CD4-positive, alpha-beta T cell (primary cell): ENCODE results near the gene SDK1. TPM values are rescaled to one million over a fixed set of nuclear protein-coding genes. Genes with fewer than 3 reads are reported as not detected.

ENCODE experiments used
- ATAC-seq: fragments of 200-7000 bp; cut with Tn5 transposase; one replicate; pipeline ENCODE4 v1.10.0; 2022; ENCODE audit warnings: mild to moderate bottlenecking; ENCODE audit not compliant: poor library complexity
- CTCF ChIA-PET: fragments of 350-600 bp; sonication (Branson Sonifier 250); formaldehyde crosslinking; loops from one replicate; lab custom pipeline; 2021; ENCODE audit warnings: antibody characterized with exemption, inconsistent platforms; lab: Charles Lee
- POLR2A ChIA-PET: fragments of 350-600 bp; sonication (Branson Sonifier 250); formaldehyde crosslinking; loops from one replicate; lab custom pipeline; 2021; ENCODE audit warnings: antibody characterized with exemption, inconsistent platforms; lab: Charles Lee
- DNase-seq, 14 experiments: peaks; one replicate each; pipeline ENCODE4 v3.0.0-alpha.2; 2013 to 2020; ENCODE audit warnings: mixed read lengths in 2 of 14
- H3K27ac ChIP-seq, 2 donors: one replicate each; pipeline versions ENCODE4 v1.5.1 to v1.7.0; 2013; ENCODE audit warnings: low read length in 2 of 2, low read depth in 1 of 2, mild to moderate bottlenecking in 1 of 2
- H3K27me3 ChIP-seq, 2 experiments: 1 replicate in 1 of 2; 2 replicates in 1 of 2; pipeline versions ENCODE4 v1.6.1 to v1.7.0; 2013; ENCODE audit warnings: low read length in 2 of 2, control low read depth in 1 of 2, mild to moderate bottlenecking in 1 of 2, moderate library complexity in 1 of 2; ENCODE audit not compliant: insufficient read depth in 2 of 2, control insufficient read depth in 1 of 2
- H3K36me3 ChIP-seq: one replicate; pipeline ENCODE4 v1.6.1; 2013; ENCODE audit warnings: low read length, control low read depth; ENCODE audit not compliant: insufficient read depth
- H3K4me1 ChIP-seq: one replicate; pipeline ENCODE4 v1.6.1; 2013; ENCODE audit warnings: low read length, control low read depth; ENCODE audit not compliant: insufficient read depth
- H3K4me3 ChIP-seq: one replicate; pipeline ENCODE4 v1.5.1; 2013; ENCODE audit warnings: mild to moderate bottlenecking, low read length, moderate library complexity
- H3K9me3 ChIP-seq, 2 experiments: 1 replicate in 1 of 2; 2 replicates in 1 of 2; pipeline versions ENCODE4 v1.6.1 to v1.7.0; 2013; ENCODE audit warnings: low read length in 2 of 2, mild to moderate bottlenecking in 2 of 2, control low read depth in 1 of 2, moderate library complexity in 1 of 2; ENCODE audit not compliant: control insufficient read depth in 1 of 2, insufficient read depth in 1 of 2
- H3K27ac Mint-ChIP-seq: one replicate; pipeline ENCODE4 v1.8.0; 2020; ENCODE audit warnings: mixed read lengths
- H3K27me3 Mint-ChIP-seq: one replicate; pipeline ENCODE4 v1.8.0; 2021; ENCODE audit warnings: mixed read lengths
- H3K36me3 Mint-ChIP-seq: one replicate; pipeline ENCODE4 v1.8.0; 2021; ENCODE audit warnings: low read depth, mixed read lengths
- H3K4me1 Mint-ChIP-seq: one replicate; pipeline ENCODE4 v1.8.0; 2021; ENCODE audit warnings: low read depth, mixed read lengths
- H3K4me3 Mint-ChIP-seq: one replicate; pipeline ENCODE4 v1.8.0; 2020; ENCODE audit warnings: mild to moderate bottlenecking, mixed read lengths
- H3K9me3 Mint-ChIP-seq: one replicate; pipeline ENCODE4 v1.8.0; 2020; ENCODE audit warnings: mixed read lengths
- CTCF ChIP-seq: fragments of 200-600 bp; IDR thresholded peaks from one replicate; pipeline ENCODE4 v1.8.0; 2022; ENCODE audit warnings: antibody characterized with exemption, mild to moderate bottlenecking
- intact Hi-C, 2 experiments: fragments of 100-400 bp; cut with DNase I in 1 of 2; cut with micrococcal nuclease in 1 of 2; formaldehyde crosslinking; loops; one replicate each; pipeline versions ENCODE4 v1.15.1 to v1.9.0; 2023 to 2025; cut with DNase I, micrococcal nuclease
- total RNA-seq, 174 experiments: library from RNA in 2 of 174; stranded (reverse) in 2 of 174; gene quantifications; one replicate each; pipeline ENCODE4 v1.2.3 and lab custom pipeline; 2021 to 2026

Gene SDK1
- total RNA-seq, 2 experiments from 2014 or later = 1.1 to 1.3 TPM

- Mint-ChIP-seq H3K9me3 (no peaks in the 10 kb centered on the region), H3K27ac (no peak overlapping the region), H3K27me3 (peaks cover 7% of the 10 kb centered on the region), H3K4me1 (no peaks in the 10 kb centered on the region), H3K4me3 (no peak overlapping the region), H3K36me3 (no peaks in the 10 kb centered on the region)
- CTCF ChIA-PET = no interaction called here
- Histone ChIP-seq H3K4me1 (no peaks in the 10 kb centered on the region), H3K27me3 (peaks cover 0 to 4% of the 10 kb centered on the region in 2 experiments), H3K36me3 (no peaks in the 10 kb centered on the region), H3K4me3 (no peak overlapping the region), H3K27ac (no peak overlapping the region), H3K9me3 (no peaks in the 10 kb centered on the region)
- DNase-seq = no peak
- POLR2A ChIA-PET = no interaction called here
- no peak for TF ChIP-seq CTCF
- intact Hi-C loops = no loop called here
- no peak for ATAC-seq
Measured at GRCh38 chr7:3312583-3312982, 11.5 kb downstream of the SDK1 start.

GRCh38 chr7:3318874-3319273 lies 17.8 kb downstream of the SDK1 start:
- Histone ChIP-seq H3K27ac (no peak overlapping the region), H3K4me3 (no peak overlapping the region), H3K36me3 (no peaks in the 10 kb centered on the region), H3K4me1 (no peaks in the 10 kb centered on the region), H3K9me3 (no peaks in the 10 kb centered on the region), H3K27me3 (no peaks in the 10 kb centered on the region)
- H3K27me3 Mint-ChIP-seq = no peaks in the 10 kb centered on the region
- ChIA-PET CTCF (no interaction called here), POLR2A (no interaction called here)
- no peak for TF ChIP-seq CTCF
- no peaks in the 10 kb centered on the region for H3K36me3 Mint-ChIP-seq
- intact Hi-C loops = no loop called here
- H3K9me3 Mint-ChIP-seq = no peaks in the 10 kb centered on the region
- H3K27ac Mint-ChIP-seq = no peak overlapping the region
- no peaks in the 10 kb centered on the region for H3K4me1 Mint-ChIP-seq
- DNase-seq (no peak), ATAC-seq (no peak)
- H3K4me3 Mint-ChIP-seq = no peak overlapping the region

- no peaks in the 10 kb centered on the region for H3K4me1 ChIP-seq
- ATAC-seq (no peak), DNase-seq (no peak)
- H3K27me3 Mint-ChIP-seq = no peaks in the 10 kb centered on the region
- POLR2A ChIA-PET = no interaction called here
- intact Hi-C loops = no loop called here
- no peaks in the 10 kb centered on the region for H3K36me3 Mint-ChIP-seq
- no peaks in the 10 kb centered on the region for H3K27me3 ChIP-seq
- H3K36me3 ChIP-seq = no peaks in the 10 kb centered on the region
- H3K4me1 Mint-ChIP-seq = no peaks in the 10 kb centered on the region
- H3K9me3 ChIP-seq = no peaks in the 10 kb centered on the region
- H3K4me3 Mint-ChIP-seq = no peak overlapping the region
- no peak for TF ChIP-seq CTCF
- H3K27ac Mint-ChIP-seq = no peak overlapping the region
- no peak overlapping the region for H3K4me3 ChIP-seq
- no peak overlapping the region for H3K27ac ChIP-seq
- H3K9me3 Mint-ChIP-seq = no peaks in the 10 kb centered on the region
- CTCF ChIA-PET = no interaction called here
Measured at GRCh38 chr7:3321206-3321605, 20.2 kb downstream of the SDK1 start.
